ENCODE data around the gene IGLL5.
"Not testable (repeated sequence)": the region's sequence is repeated elsewhere in the genome, so short reads cannot be mapped to it uniquely, and the experiment has no call there.

IGLL5 gene

GRCh38 chr22:22922092-22922953 is 34.7 kb downstream of the IGLL5 start:
- not testable (repeated sequence) for H3K4me1 ChIP-seq (ENCODE audit: control insufficient read depth, insufficient read depth, low read length); DNase-seq (ENCODE audit: low read depth); H3K9ac ChIP-seq (ENCODE audit: low read length); H3K36me3 ChIP-seq (ENCODE audit: control insufficient read depth, insufficient read depth, low read length, severe bottlenecking); H3K9me3 ChIP-seq (ENCODE audit: control insufficient read depth, low read length); H3K4me3 ChIP-seq (ENCODE audit: low read length)
- peaks cover 38% of the 10 kb centered on the region for H3K27me3 ChIP-seq (replicated peaks; ENCODE audit: control insufficient read depth, insufficient read depth, low read length)

- no peaks in the 10 kb centered on the region for H3K36me3 ChIP-seq (ENCODE audit: control insufficient read depth, insufficient read depth, low read length, severe bottlenecking)
- DNase-seq (ENCODE audit: low read depth): no peak
- no peaks in the 10 kb centered on the region for H3K4me1 ChIP-seq (ENCODE audit: control insufficient read depth, insufficient read depth, low read length)
- no peaks in the 10 kb centered on the region for H3K9me3 ChIP-seq (ENCODE audit: control insufficient read depth, low read length)
- no peak overlapping the region for H3K4me3 ChIP-seq (ENCODE audit: low read length)
- H3K9ac ChIP-seq (ENCODE audit: low read length): no peak overlapping the region
- H3K27me3 ChIP-seq (replicated peaks; ENCODE audit: control insufficient read depth, insufficient read depth, low read length): peaks cover 32% of the 10 kb centered on the region
Measured at GRCh38 chr22:22922954-22923319, 35.3 kb downstream of the IGLL5 start.

- Histone ChIP-seq H3K36me3 (ENCODE audit: control insufficient read depth, insufficient read depth, low read length, severe bottlenecking) (no peaks in the 10 kb centered on the region), H3K4me3 (ENCODE audit: low read length) (no peak overlapping the region), H3K9ac (ENCODE audit: low read length) (no peak overlapping the region), H3K27me3 (replicated peaks; ENCODE audit: control insufficient read depth, insufficient read depth, low read length) (peaks cover 32% of the 10 kb centered on the region), H3K9me3 (ENCODE audit: control insufficient read depth, low read length) (no peaks in the 10 kb centered on the region), H3K4me1 (ENCODE audit: control insufficient read depth, insufficient read depth, low read length) (no peaks in the 10 kb centered on the region)
- DNase-seq (ENCODE audit: low read depth): no peak
Measured at GRCh38 chr22:22923379-22923778, 35.8 kb downstream of the IGLL5 start.

GRCh38 chr22:22923930-22924329 is 36.3 kb downstream of the IGLL5 start:
- no peak for DNase-seq (ENCODE audit: low read depth)
- H3K9ac ChIP-seq (ENCODE audit: low read length): no peak overlapping the region
- H3K36me3 ChIP-seq (ENCODE audit: control insufficient read depth, insufficient read depth, low read length, severe bottlenecking): no peaks in the 10 kb centered on the region
- no peaks in the 10 kb centered on the region for H3K9me3 ChIP-seq (ENCODE audit: control insufficient read depth, low read length)
- no peak overlapping the region for H3K4me3 ChIP-seq (ENCODE audit: low read length)
- H3K27me3 ChIP-seq (replicated peaks; ENCODE audit: control insufficient read depth, insufficient read depth, low read length): peaks cover 31% of the 10 kb centered on the region
- peaks cover 2% of the 10 kb centered on the region for H3K4me1 ChIP-seq (ENCODE audit: control insufficient read depth, insufficient read depth, low read length)

GRCh38 chr22:22924369-22925145 is 36.9 kb downstream of the IGLL5 start:
- Histone ChIP-seq H3K36me3 (ENCODE audit: control insufficient read depth, insufficient read depth, low read length, severe bottlenecking) (no peaks in the 10 kb centered on the region), H3K4me1 (ENCODE audit: control insufficient read depth, insufficient read depth, low read length) (peaks cover 2% of the 10 kb centered on the region), H3K9me3 (ENCODE audit: control insufficient read depth, low read length) (no peaks in the 10 kb centered on the region), H3K27me3 (replicated peaks; ENCODE audit: control insufficient read depth, insufficient read depth, low read length) (peaks cover 28% of the 10 kb centered on the region), H3K4me3 (ENCODE audit: low read length) (no peak overlapping the region), H3K9ac (ENCODE audit: low read length) (no peak overlapping the region)
- DNase-seq (ENCODE audit: low read depth): no peak

- Histone ChIP-seq H3K4me3 (ENCODE audit: low read length) (no peak overlapping the region), H3K27me3 (replicated peaks; ENCODE audit: control insufficient read depth, insufficient read depth, low read length) (peaks cover 28% of the 10 kb centered on the region)
- no peak for DNase-seq (ENCODE audit: low read depth)
Measured at GRCh38 chr22:22925146-22925804, 37.7 kb downstream of the IGLL5 start.

GRCh38 chr22:22925805-22926369 is 38.3 kb downstream of the IGLL5 start:
- Histone ChIP-seq H3K9me3 (ENCODE audit: control insufficient read depth, low read length) (no peaks in the 10 kb centered on the region), H3K27me3 (replicated peaks; ENCODE audit: control insufficient read depth, insufficient read depth, low read length) (peaks cover 24% of the 10 kb centered on the region), H3K4me3 (ENCODE audit: low read length) (no peak overlapping the region), H3K4me1 (ENCODE audit: control insufficient read depth, insufficient read depth, low read length) (peaks cover 2% of the 10 kb centered on the region), H3K36me3 (ENCODE audit: control insufficient read depth, insufficient read depth, low read length, severe bottlenecking) (no peaks in the 10 kb centered on the region), H3K9ac (ENCODE audit: low read length) (no peak overlapping the region)
- no peak for DNase-seq (ENCODE audit: low read depth)

More at GRCh38 chr22:22925146-22925804, 37.7 kb downstream of the IGLL5 start:
- H3K9ac ChIP-seq (ENCODE audit: low read length): no peak overlapping the region
- H3K4me1 ChIP-seq (ENCODE audit: control insufficient read depth, insufficient read depth, low read length): peaks cover 2% of the 10 kb centered on the region
- no peaks in the 10 kb centered on the region for H3K9me3 ChIP-seq (ENCODE audit: control insufficient read depth, low read length)
- no peaks in the 10 kb centered on the region for H3K36me3 ChIP-seq (ENCODE audit: control insufficient read depth, insufficient read depth, low read length, severe bottlenecking)

- Histone ChIP-seq H3K9ac (ENCODE audit: low read length) (no peak overlapping the region), H3K27me3 (replicated peaks; ENCODE audit: control insufficient read depth, insufficient read depth, low read length) (peaks cover 18% of the 10 kb centered on the region), H3K9me3 (ENCODE audit: control insufficient read depth, low read length) (no peaks in the 10 kb centered on the region), H3K4me3 (ENCODE audit: low read length) (no peak overlapping the region), H3K4me1 (ENCODE audit: control insufficient read depth, insufficient read depth, low read length) (peaks cover 2% of the 10 kb centered on the region), H3K36me3 (ENCODE audit: control insufficient read depth, insufficient read depth, low read length, severe bottlenecking) (no peaks in the 10 kb centered on the region)
- no peak for DNase-seq (ENCODE audit: low read depth)
Measured at GRCh38 chr22:22926370-22927195, 39.0 kb downstream of the IGLL5 start.

- no peaks in the 10 kb centered on the region for H3K36me3 ChIP-seq (ENCODE audit: control insufficient read depth, insufficient read depth, low read length, severe bottlenecking)
- H3K4me1 ChIP-seq (ENCODE audit: control insufficient read depth, insufficient read depth, low read length): peaks cover 2% of the 10 kb centered on the region
- DNase-seq (ENCODE audit: low read depth): no peak
- H3K9me3 ChIP-seq (ENCODE audit: control insufficient read depth, low read length): no peaks in the 10 kb centered on the region
- H3K4me3 ChIP-seq (ENCODE audit: low read length): no peak overlapping the region
- H3K9ac ChIP-seq (ENCODE audit: low read length): no peak overlapping the region
- H3K27me3 ChIP-seq (replicated peaks; ENCODE audit: control insufficient read depth, insufficient read depth, low read length): peaks cover 11% of the 10 kb centered on the region
Measured at GRCh38 chr22:22927196-22927887, 39.7 kb downstream of the IGLL5 start.
